ENCODE data around the gene SLC23A2.

DNA sequence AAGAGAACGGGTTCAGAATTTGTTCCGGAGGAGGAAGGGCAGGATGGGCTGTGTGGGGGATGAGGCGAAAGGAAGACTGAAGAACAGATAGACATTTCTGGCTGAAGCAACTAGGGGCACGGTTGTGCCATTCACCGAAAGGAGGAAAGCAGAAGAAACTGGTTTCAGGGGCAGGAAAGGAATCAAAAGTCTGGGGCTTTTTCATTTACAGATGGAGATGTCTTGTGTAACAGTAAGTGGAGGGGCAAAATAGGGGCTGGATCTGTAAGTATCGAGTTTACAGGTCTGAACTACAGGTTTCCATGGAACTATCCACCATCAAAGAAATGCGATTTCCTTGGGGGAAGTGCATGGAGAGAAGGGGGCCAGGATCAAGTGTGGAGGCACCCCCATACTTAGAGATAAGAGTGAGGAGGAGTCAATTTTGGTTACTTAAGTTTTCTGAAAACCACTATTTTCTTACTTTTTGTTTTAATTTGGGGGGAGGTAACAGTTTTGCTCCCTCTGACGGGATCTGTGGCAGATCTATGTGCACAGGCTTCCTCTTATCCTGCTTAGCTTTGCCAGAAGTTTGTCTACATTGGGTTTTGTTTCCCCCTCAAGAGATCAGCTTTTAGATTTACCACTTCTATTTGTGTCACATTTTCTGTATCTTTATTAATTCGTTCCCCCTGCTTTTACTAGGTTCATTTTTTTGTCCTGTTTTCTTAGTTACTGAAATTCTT is 120.1 kb downstream of the SLC23A2 start:
- TF ChIP-seq EZH2 (IDR thresholded peaks at IDR 0.05; ENCODE audit: insufficient read depth, poor library complexity, severe bottlenecking) (no peak), EZH2phosphoT487 (IDR thresholded peaks at IDR 0.05; ENCODE audit: insufficient read depth, low read depth) (no peak)
